Left ventricle myocardium superior (tissue), 1 donor: ENCODE data around the gene ZNF808. TPM values are rescaled to one million over a fixed set of nuclear protein-coding genes. Genes with fewer than 3 reads are reported as not detected.
"Not testable (repeated sequence)": the region's sequence is repeated elsewhere in the genome, so short reads cannot be mapped to it uniquely, and the experiment has no call there.

Experiments
- ATAC-seq: fragments of 200-7000 bp; cut with Tn5 transposase; one replicate; pipeline ENCODE4 v1.9.1; 2020; ENCODE audit warnings: mild to moderate bottlenecking, moderate library complexity
- DNase-seq: peaks from one replicate; pipeline ENCODE4 v3.0.0-alpha.2; 2020
- intact Hi-C: fragments of 100-400 bp; cut with micrococcal nuclease; formaldehyde crosslinking; loops from one replicate; pipeline ENCODE4 v1.11.0; 2022
- long read RNA-seq: library from polyadenylated mRNA; unstranded; transcript quantifications from one replicate; pipeline ENCODE4 v2.0.0, GENCODE V29; 2021
- total RNA-seq: library from RNA; stranded (reverse); fragmentation: NEBNext Ultra II Directional; extraction: Animal tissue kit (Norgen Biotek cat#: 25700); gene quantifications from one replicate; pipeline ENCODE4 v1.2.1, GENCODE V29; 2021
- donor health status: DM: no; HTN: yes; CAD: no; lungs with severe emphysema.

ZNF808 gene
- total RNA-seq, result 32.9 TPM
- long read RNA-seq, partial matches to known transcripts, result 0 of 7 reads
- long read RNA-seq, other reads (novel, unspliced or antisense), result 5 of 7 reads

GRCh38 chr19:52527134-52527955 is at the start of gene ZNF808:
ZNF808 (plus strand) TSS chr19:52527668; CDS start chr19:52543285, 15,617 bp downstream.
- peak; percentile 99 for DNase-seq
- intact Hi-C loops, result no loop called here
- ATAC-seq, result peak; percentile 98

DNA sequence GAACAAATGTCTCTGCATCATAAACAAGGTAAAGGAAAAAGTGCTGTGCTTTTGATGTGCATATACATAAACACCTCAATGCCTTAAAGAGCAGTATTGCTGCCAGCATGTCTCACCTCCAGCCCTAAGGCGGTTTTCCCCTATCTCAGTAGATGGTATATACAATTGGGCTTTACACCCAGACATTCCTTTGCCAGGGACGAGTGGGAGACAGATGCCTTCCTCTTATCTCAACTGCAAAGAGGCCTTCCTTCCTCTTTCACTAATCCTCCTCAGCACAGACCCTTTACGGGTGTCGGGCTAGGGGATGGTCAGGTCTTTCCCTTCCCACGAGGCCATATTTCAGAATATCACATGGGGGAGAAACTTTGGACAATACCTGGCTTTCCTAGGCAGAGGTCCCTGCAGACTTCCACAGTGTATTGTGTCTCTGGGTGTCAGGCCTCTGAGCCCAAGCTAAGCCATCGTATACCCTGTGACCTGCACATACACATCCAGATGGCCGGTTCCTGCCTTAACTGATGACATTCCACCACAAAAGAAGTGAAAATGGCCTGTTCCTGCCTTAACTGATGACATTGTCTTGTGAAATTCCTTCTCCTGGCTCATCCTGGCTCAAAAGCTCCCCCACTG is 43.2 kb upstream of the ZNF808 start:
- intact Hi-C loops, ATAC-seq, DNase-seq: not testable (repeated sequence)

GRCh38 chr19:52485064-52485463 is 42.4 kb upstream of the ZNF808 start:
- ATAC-seq, intact Hi-C loops, DNase-seq: not testable (repeated sequence)

DNA sequence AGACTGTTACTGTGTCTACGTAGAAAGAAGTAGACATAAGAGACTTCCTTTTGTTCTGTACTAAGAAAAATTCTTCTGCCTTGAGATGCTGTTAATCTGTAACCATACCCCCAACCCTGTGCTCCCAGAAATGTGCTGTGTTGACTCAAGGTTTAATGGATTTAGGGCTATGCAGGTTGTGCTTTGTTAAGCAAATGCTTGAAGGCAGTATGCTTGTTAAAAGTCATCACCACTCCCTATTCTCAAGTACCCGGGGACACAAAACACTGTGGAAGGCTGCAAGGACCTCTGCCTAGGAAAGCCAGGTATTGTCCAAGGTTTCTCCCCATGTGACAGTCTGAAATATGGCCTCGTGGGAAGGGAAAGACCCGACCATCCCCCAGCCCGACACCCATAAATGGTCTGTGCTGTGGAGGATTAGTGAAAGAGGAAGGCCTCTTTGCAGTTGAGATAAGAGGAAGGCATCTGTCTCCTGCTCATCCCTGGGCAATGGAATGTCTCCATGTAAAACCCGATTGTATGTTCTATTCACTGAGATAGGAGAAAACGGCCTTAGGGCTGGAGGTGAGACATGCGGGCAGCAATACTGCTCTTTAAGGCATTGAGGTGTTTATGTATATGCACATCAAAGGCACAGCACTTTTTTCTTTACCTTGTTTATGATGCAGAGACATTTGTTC is 41.8 kb upstream of the ZNF808 start:
- intact Hi-C loops, ATAC-seq, DNase-seq: not testable (repeated sequence)

DNA sequence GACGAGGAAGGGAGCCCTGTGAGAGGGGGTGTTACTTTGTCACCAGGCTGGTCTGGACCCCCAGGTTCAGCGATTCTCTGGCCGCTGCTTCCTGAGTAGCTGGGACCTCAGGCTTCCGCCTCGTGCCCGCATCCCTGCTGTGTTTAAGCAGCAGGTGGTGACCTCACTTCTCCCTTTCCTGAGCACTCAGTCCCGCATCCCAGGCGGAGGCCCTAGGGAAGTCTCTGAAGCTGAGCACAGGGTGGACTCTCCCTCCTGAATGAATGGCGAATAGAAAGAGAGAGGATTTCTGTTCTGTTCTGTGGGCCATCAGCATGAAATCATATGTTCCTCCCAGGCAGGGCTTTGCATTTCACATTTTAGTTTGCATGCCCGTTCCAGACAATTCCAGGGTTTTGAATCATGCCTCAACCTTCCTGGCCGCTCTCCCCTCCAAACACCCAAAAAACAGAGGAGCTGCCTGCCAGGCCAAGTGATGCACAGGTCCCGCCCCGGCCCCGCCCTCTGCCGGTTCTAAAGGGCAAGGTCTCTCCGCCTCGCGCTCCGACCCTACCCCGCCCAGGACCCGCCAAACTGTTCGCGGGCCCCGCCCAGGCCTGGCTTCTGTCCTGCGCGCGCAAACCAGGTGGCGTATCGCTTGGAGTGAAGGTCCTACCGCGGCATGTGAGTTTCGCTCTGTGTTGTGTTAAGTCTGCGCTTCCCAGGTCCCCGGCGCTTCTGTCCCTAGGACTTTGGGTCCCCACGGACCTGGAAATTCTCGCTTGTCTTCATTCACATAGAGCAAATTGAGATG is 35.1 kb upstream of the ZNF808 start:
- peak; percentile 66 for ATAC-seq
- DNase-seq, result peak; percentile 37
- intact Hi-C loops, result no loop called here

- intact Hi-C loops, result no loop called here
- peak; percentile 38 for DNase-seq
- ATAC-seq, result peak; percentile 87
Observed at GRCh38 chr19:52492994-52493470, 34.4 kb upstream of the ZNF808 start.

DNA sequence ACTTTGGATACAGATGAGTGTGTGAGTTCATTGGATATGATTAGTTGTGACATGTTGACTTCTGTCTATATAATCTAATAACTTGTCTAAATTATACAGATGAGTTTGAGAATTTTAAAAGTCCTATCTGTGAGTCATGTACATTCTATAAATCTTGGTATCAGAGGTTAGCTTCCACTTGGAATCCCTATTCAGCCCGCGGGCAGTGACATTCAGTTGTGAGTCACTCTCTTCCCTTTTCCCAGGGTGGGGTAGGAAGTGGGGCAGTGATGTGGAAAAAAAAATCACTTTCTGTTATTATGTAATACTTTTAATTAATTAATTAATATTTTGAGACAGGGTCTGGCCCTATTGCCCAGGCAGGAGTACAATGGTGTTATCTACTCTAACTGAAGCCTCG is 33.0 kb upstream of the ZNF808 start:
- intact Hi-C loops, result no loop called here
- DNase-seq, result no peak
- ATAC-seq, result no peak

DNA sequence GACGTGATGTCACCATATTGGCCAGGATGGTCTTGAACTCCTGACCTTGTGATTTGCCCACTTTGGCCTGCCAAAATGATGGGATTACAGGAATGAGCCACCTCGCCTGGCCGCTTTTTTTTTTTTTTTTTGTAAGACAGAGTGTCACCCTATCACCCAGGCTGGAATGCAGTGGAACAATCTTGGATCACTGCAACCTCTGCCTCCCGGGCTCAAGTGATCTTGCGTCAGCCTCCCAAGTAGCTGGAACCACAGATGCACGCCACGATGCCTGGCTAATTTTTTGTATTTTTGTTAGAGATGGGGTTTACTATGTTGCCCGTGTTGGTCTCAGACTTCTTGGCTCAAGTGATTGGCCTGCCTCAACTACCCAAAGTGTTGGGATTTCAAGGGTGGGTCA is 28.9 kb upstream of the ZNF808 start:
- no peak for DNase-seq
- intact Hi-C loops, result no loop called here
- ATAC-seq, result no peak

DNA sequence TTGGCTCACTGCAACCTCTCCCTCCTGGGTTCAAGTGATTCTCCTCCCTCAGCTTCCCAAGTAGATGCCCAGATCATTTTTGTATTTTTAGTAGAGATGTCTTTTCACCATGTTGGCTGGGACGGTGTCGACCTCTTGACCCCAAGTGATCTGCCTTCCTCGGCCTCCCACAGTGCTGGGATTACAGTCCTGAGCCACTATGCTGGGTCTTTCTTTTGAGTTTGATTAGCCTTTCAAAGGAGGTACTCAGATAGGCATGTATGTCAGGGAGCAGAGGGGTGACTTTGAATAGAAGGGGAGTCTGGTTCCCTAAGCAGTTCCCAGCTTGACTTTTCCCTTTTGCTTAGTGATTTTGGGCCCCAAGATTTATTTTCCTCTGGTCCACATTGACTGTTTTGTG is 27.0 kb upstream of the ZNF808 start:
- DNase-seq, ATAC-seq, intact Hi-C loops: not testable (repeated sequence)

GRCh38 chr19:52500991-52501390 is 26.5 kb upstream of the ZNF808 start:
- ATAC-seq, intact Hi-C loops: not testable (repeated sequence)

GRCh38 chr19:52507266-52507665 is 20.2 kb upstream of the ZNF808 start:
- DNase-seq (no peak), ATAC-seq (no peak)
- intact Hi-C loops, result no loop called here

More at GRCh38 chr19:52500991-52501390, 26.5 kb upstream of the ZNF808 start:
- not testable (repeated sequence) for DNase-seq

DNA sequence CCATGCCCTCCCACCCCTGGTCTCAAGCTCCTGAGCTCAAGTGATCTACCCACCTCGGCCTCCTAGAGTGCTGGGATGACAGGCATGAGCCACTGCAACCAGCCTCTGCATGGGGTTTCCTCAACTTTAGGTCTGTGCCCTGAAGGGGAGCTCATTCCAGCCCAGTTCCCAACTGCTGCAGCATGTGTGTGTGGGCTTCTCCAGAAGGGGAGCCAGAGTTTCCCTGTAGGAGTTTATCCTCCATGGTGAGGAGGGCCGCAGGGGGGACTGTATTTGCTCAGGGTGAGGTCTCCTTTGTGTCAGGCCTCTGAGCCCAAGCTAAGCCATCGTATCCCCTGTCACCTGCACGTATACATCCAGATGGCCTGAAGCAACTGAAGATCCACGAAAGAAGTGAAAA is 11.3 kb upstream of the ZNF808 start:
- DNase-seq (no peak), ATAC-seq (no peak)
- intact Hi-C loops, result no loop called here

GRCh38 chr19:52518646-52519045 is 8.8 kb upstream of the ZNF808 start:
- DNase-seq (no peak), ATAC-seq (no peak)
- intact Hi-C loops, result no loop called here

DNA sequence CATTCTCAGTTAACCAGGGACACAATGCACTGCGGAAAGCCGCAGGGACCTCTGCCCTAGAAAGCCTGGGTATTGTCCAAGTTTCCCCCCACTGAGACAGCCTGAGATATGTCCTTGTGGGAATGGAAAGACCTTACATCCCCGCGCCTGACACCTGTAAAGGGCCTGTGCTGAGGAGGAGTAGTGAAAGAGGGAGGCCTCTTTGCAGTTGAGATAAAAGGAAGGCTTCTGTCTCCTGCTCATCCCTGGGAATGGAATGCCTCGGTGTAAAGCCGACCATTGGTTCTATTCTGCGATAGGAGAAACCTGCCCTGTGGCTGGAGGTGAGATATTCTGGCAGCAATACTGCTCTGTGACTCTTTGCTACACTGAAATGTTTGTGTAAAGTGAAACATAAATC is 8.3 kb upstream of the ZNF808 start:
- intact Hi-C loops, DNase-seq, ATAC-seq: not testable (repeated sequence)

DNA sequence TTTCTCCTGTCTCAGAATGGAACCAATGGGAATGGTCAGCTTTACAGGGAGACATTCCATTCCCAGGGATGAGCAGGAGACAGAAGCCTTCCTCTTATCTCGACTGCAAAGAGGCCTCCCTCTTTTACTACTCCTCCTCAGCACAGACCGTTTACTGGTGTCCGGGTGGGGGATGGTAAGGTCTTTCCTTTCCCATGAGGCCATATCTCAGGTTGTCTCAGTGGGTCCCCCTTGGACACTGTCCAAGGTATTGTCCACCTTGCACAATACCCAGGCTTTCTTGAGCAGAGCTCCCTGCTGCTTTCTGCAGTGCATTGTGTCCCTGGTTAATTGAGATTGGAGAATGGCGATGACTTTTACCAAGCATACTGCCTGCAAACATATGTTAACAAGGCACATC is 7.5 kb upstream of the ZNF808 start:
- ATAC-seq (no peak), DNase-seq (no peak)
- intact Hi-C loops, result no loop called here

- intact Hi-C loops, result no loop called here
- ATAC-seq (no peak), DNase-seq (no peak)
Observed at GRCh38 chr19:52522551-52522950, 4.9 kb upstream of the ZNF808 start.

- ATAC-seq (no peak), DNase-seq (no peak)
- intact Hi-C loops, result no loop called here
Observed at GRCh38 chr19:52524086-52524485, 3.4 kb upstream of the ZNF808 start.

DNA sequence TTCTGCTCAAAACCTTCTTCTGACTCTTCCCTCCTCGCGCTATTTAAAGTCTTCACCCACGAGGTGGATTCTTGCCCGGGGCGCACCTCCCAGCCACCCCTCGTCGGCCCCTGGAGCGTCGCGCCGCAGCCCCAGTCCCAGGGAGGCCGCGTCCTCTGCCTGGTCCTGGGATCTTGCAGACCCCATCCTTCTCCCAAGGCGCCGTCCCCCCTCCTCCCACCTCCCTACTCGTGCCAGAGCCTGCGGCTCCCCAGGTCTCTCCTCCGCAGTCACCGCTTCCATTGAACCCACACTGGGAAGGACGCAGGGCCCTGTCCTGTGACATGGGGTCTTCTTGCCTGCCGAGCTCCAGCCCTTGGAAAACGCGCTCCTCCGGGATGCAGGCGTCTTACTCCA is 486 bp downstream of the ZNF808 start:
- intact Hi-C loops, result no loop called here
- DNase-seq (no peak), ATAC-seq (peak; percentile 42)

DNA sequence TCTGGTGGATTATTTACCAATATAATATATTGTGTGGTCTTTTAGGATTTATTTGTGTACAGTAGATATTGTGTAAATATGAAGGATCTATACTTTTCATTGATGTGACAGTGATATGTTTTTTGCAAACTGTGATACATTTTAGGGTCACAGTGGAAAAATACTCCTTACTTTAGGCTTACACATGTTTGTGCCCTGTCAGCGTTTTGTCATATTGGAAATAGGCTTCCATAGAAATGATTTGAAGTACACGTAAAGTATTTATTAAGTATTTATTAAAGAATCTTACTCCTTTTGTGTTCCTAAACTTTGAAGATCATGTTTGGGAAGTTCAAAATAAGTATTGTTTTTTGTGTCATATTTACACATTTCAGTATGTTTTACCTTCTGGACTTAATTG is 5.0 kb downstream of the ZNF808 start:
- DNase-seq (no peak), ATAC-seq (no peak)
- intact Hi-C loops, result no loop called here
